Ascending aorta (tissue), 2 donors: Measurements from ENCODE around the gene DAO. TPM values are rescaled to one million over a fixed set of nuclear protein-coding genes. Genes with fewer than 3 reads are reported as not detected.
"Not testable (repeated sequence)": the region's sequence is repeated elsewhere in the genome, so short reads cannot be mapped to it uniquely, and the experiment has no call there.

Experiments
- DNase-seq, 2 donors: peaks; one replicate each; pipeline ENCODE4 v3.0.0-alpha.2; 2019; ENCODE audit warnings: low spot score in 2 of 2
- H3K27ac ChIP-seq, 2 donors: fragments of 200-600 bp; sonication (generic); one replicate each; pipeline ENCODE4 v1.5.1; 2016 to 2017; ENCODE audit warnings: mild to moderate bottlenecking in 1 of 2
- H3K27me3 ChIP-seq: fragments of 200-600 bp; sonication (generic); one replicate; pipeline ENCODE4 v1.5.1; 2017
- H3K36me3 ChIP-seq, 2 donors: fragments of 200-600 bp; sonication (generic); one replicate each; pipeline ENCODE4 v1.5.1; 2016
- H3K4me1 ChIP-seq, 2 donors: fragments of 200-600 bp; sonication (generic); one replicate each; pipeline ENCODE4 v1.5.1; 2016 to 2017; ENCODE audit warnings: mild to moderate bottlenecking in 1 of 2
- H3K4me3 ChIP-seq, 2 donors: fragments of 200-600 bp; sonication (generic); one replicate each; pipeline ENCODE4 v1.5.1; 2016 to 2017; ENCODE audit warnings: mild to moderate bottlenecking in 1 of 2
- H3K9me3 ChIP-seq, 2 donors: fragments of 200-600 bp; sonication (generic); one replicate each; pipeline ENCODE4 v1.5.1; 2016
- intact Hi-C: fragments of 100-400 bp; cut with DNase I; formaldehyde crosslinking; loops from one replicate; pipeline ENCODE4 v1.15.1; 2023
- total RNA-seq: library from RNA; depleted of rRNA; stranded (reverse); fragments of >200 nt; gene quantifications from one replicate; pipeline ENCODE4 v1.1.0, GENCODE V29; 2016
- TF ChIP-seq, protein P1 (sequence below), 3 experiments: fragments of 200-600 bp in 2 of 3; fragments of 450-650 bp in 1 of 3; sonication (generic) in 2 of 3; IDR thresholded peaks; one replicate each; pipeline ENCODE4 v1.5.1; 2016 to 2019; ENCODE audit warnings: antibody characterized with exemption in 3 of 3, mild to moderate bottlenecking in 1 of 3, moderate library complexity in 1 of 3

DAO gene
- total RNA-seq, 1 donor from 2014 or later, result not detected

DNA sequence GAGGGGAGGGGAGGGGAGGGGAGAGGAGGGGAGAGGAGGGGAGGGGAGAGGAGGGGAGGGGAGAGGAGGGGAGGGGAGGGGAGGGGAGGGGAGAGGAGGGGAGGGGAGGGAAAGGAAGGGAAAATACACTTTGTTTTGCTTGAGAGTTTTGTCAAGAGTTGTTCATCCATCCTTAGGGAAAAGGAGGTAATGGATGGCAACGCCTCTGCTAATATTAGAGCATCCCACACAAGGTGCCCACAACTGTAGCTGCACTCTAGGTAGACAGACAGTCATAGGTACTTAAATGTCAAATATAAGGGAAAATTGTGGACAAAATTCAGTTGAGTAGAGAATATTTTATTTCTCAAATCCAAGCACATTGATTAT is 20.0 kb upstream of the DAO start:
- Histone ChIP-seq H3K27me3 (no peaks in the 10 kb centered on the region), H3K4me3 (no peak overlapping the region), H3K9me3 (no peaks in the 10 kb centered on the region), H3K4me1 (peaks cover 10 to 22% of the 10 kb centered on the region in 2 donors), H3K27ac (no peak overlapping the region), H3K36me3 (no peaks in the 10 kb centered on the region)
- TF ChIP-seq, protein P1, sequence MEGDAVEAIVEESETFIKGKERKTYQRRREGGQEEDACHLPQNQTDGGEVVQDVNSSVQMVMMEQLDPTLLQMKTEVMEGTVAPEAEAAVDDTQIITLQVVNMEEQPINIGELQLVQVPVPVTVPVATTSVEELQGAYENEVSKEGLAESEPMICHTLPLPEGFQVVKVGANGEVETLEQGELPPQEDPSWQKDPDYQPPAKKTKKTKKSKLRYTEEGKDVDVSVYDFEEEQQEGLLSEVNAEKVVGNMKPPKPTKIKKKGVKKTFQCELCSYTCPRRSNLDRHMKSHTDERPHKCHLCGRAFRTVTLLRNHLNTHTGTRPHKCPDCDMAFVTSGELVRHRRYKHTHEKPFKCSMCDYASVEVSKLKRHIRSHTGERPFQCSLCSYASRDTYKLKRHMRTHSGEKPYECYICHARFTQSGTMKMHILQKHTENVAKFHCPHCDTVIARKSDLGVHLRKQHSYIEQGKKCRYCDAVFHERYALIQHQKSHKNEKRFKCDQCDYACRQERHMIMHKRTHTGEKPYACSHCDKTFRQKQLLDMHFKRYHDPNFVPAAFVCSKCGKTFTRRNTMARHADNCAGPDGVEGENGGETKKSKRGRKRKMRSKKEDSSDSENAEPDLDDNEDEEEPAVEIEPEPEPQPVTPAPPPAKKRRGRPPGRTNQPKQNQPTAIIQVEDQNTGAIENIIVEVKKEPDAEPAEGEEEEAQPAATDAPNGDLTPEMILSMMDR (IDR thresholded peaks at IDR 0.05), result no peak
- DNase-seq, result no peak
- intact Hi-C loops, result loop anchor here (1.0 to 10.0 kb wide), 6 partner anchors 91 to 1768 kb away; partner anchors contain the start of genes ALKBH2, CRY1 and FICD

DNA sequence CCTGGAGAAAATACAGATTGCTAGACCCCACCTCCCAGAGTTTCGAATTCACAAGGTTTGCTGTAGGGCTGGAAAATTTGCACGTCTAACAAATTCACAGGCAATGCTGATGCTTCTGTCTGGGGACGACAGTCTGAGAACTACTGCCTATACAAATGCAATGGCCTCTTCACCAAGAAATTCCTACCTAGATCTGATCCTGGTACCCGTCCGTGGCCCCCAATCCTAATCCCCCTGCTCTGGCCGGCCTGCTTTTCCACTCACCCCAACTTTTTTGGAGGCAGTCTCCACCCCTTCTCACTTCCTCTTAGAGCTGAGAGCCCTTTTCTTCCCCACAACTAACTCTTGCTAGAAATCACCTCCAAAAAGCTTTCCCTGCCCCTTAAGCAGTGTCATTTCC is 19.4 kb upstream of the DAO start:
- intact Hi-C loops, result no loop called here
- TF ChIP-seq, protein P1 (IDR thresholded peaks at IDR 0.05), result no peak
- no peaks in the 10 kb centered on the region for H3K27me3 ChIP-seq
- no peak overlapping the region for H3K4me3 ChIP-seq
- no peak overlapping the region for H3K27ac ChIP-seq
- H3K9me3 ChIP-seq, result no peaks in the 10 kb centered on the region
- H3K4me1 ChIP-seq, result peaks cover 10 to 18% of the 10 kb centered on the region in 2 donors
- no peaks in the 10 kb centered on the region for H3K36me3 ChIP-seq
- DNase-seq, result no peak

DNA sequence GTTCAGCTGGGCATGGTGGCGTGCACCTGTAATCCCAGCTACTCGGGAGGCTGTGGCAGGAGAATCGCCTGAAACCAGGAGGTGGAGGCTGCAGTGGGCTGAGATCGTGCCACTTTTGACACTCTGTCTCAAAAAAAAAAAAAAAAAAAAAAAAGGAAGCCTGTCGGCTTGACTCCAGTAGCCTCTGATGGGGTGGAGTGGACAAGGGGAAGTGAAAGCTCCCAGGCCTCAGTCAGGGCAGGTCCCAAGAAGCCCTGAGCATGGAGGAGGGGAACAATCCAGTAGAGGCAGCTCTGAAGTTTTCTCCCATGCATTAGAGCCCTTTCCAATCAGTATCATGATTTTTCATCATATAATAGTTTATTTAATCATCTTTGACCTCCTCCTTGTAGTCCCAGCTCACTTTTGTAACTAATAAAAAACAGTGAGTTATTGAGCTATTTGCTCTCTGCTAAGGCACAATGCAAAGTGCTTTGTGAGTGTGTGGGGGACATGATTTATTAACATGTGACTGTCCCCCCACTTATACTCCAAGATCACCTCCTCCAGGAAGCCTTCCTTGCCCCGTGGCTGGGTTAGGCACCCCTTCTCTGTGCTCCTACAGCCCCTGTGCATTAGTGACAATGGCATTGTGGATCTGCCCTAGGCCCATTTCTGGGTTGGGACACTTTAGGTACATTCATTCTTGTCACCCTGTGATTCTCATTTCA is 17.9 kb upstream of the DAO start:
- no peaks in the 10 kb centered on the region for H3K36me3 ChIP-seq
- intact Hi-C loops, result no loop called here
- no peak overlapping the region for H3K4me3 ChIP-seq
- no peak for DNase-seq
- H3K9me3 ChIP-seq, result no peaks in the 10 kb centered on the region
- peaks cover 0 to 10% of the 10 kb centered on the region in 2 donors for H3K4me1 ChIP-seq
- TF ChIP-seq, protein P1 (IDR thresholded peaks at IDR 0.05), result no peak
- H3K27me3 ChIP-seq, result no peaks in the 10 kb centered on the region
- H3K27ac ChIP-seq, result no peak overlapping the region

DNA sequence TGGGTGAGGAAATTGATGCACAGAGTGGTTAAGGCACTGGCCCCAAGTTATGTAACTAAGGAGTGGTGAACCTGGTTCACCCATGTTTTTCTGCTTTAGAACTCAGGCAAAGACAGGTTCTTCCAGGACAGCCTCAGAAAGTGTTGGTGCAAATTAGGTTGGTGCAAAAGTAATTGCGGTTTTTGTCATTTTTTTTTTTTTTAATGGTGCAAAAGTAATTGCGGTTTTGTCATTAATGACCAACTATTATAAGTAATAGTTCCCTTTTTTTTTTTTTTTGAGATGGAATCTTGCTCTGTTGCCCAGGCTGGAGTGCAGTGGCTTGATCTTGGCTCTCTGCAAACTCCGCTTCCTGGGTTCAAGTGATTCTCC is 17.3 kb upstream of the DAO start:
- intact Hi-C loops, result no loop called here

DNA sequence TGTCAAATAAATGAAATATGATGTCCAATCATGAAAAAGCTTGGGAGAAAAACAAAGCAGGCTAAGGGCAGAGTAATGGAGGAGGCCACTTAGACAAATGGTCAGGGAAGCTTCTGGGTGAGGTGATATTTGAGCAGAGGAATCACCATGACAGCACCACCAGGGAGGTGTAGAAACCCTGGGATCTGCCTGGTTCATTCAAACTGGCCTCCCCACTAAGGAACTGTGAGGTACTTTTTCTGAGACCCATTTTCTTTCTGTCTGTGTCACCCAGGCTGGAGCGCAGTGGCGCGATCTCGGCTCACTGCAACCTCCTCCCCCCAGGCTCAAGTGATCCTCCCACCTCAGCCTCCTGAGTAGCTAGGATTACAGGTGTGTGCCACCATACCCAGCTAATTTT is 14.7 kb upstream of the DAO start:
- H3K4me3 ChIP-seq, result no peak overlapping the region
- no peaks in the 10 kb centered on the region for H3K9me3 ChIP-seq
- no peak overlapping the region for H3K27ac ChIP-seq
- TF ChIP-seq, protein P1 (IDR thresholded peaks at IDR 0.05), result no peak
- H3K36me3 ChIP-seq, result no peaks in the 10 kb centered on the region
- intact Hi-C loops, result no loop called here
- H3K27me3 ChIP-seq, result no peaks in the 10 kb centered on the region
- no peak for DNase-seq
- H3K4me1 ChIP-seq, result no peaks in the 10 kb centered on the region

More for the DNA sequence above, 17.3 kb upstream of the DAO start:
- DNase-seq, result no peak
- Histone ChIP-seq H3K9me3 (no peaks in the 10 kb centered on the region), H3K4me1 (peaks cover 0 to 10% of the 10 kb centered on the region in 2 donors), H3K36me3 (no peaks in the 10 kb centered on the region), H3K27me3 (no peaks in the 10 kb centered on the region), H3K27ac (no peak overlapping the region), H3K4me3 (no peak overlapping the region)
- TF ChIP-seq, protein P1 (IDR thresholded peaks at IDR 0.05), result no peak

DNA sequence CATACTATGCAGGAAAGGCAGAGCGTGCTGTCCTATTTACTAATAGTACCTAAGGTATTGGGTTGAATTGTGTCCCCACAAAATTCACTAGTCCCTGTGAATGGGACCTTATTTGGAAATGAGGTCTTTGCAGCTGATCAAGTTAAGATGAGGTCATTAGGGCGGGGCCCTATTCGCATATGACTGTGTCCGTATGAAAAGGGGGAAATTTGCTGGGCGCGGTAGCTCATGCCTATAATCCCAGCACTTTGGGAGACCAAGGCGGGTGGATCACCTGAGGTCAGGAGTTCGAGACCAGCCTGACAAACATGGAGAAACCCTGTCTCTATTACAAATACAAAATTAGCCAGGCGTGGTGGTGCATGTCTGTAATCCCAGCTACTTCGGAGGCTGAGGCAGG is 13.8 kb upstream of the DAO start:
- H3K27me3 ChIP-seq, H3K27ac ChIP-seq, H3K4me1 ChIP-seq, H3K9me3 ChIP-seq, H3K36me3 ChIP-seq, intact Hi-C loops, H3K4me3 ChIP-seq, DNase-seq: not testable (repeated sequence)
